Body of pancreas (tissue), 4 donors: ENCODE measurements around the gene TMEFF2. TPM values are rescaled to one million over a fixed set of nuclear protein-coding genes. Genes with fewer than 3 reads are reported as not detected.

Experiments used
- ATAC-seq: fragments of 150-250 bp; one replicate; pipeline ENCODE4 v1.9.1; 2016
- DNase-seq, 4 donors: peaks; one replicate each; pipeline ENCODE4 v3.0.0-alpha.2; 2019
- H3K27ac ChIP-seq, 4 donors: fragments of 200-600 bp; sonication (generic); 1 replicate in 3 of 4; 2 replicates in 1 of 4; pipeline versions ENCODE4 v1.5.1 to v1.6.1; 2016 to 2019; ENCODE audit warnings: mild to moderate bottlenecking in 1 of 4, mixed read lengths in 1 of 4, moderate library complexity in 1 of 4
- H3K27me3 ChIP-seq, 2 donors: fragments of 200-600 bp; sonication (generic); one replicate each; pipeline ENCODE4 v1.6.0; 2016; ENCODE audit warnings: mild to moderate bottlenecking in 1 of 2
- H3K36me3 ChIP-seq, 2 donors: fragments of 200-600 bp; sonication (generic); replicated peaks in 1 of 2; 2 replicates each; pipeline ENCODE4 v1.5.1; 2016; ENCODE audit warnings: low read depth in 2 of 2; ENCODE audit not compliant: insufficient read depth in 1 of 2
- H3K4me1 ChIP-seq: fragments of 200-600 bp; sonication (generic); one replicate; pipeline ENCODE4 v1.6.0; 2016
- H3K4me3 ChIP-seq, 2 donors: fragments of 200-600 bp; sonication (generic); 1 replicate in 1 of 2; 2 replicates in 1 of 2; pipeline ENCODE4 v1.5.1; 2016 to 2019
- H3K9me3 ChIP-seq, 3 donors: fragments of 200-600 bp; sonication (generic); 1 replicate in 2 of 3; 2 replicates in 1 of 3; pipeline ENCODE4 v1.5.1; 2016
- CTCF ChIP-seq, 7 experiments: fragments of 450-650 bp in 4 of 7; fragments of 200-600 bp in 3 of 7; sonication (generic) in 3 of 7; IDR thresholded peaks; one replicate each; pipeline ENCODE4 v1.5.1; 2016 to 2019; ENCODE audit warnings: antibody characterized with exemption in 7 of 7
- POLR2A ChIP-seq, 3 donors: fragments of 450-650 bp; IDR thresholded peaks; one replicate each; pipeline ENCODE4 v1.6.1; 2016; ENCODE audit warnings: antibody characterized with exemption in 3 of 3, mild to moderate bottlenecking in 2 of 3
- WGBS, 2 donors: methylation state at CpG; one replicate each; pipeline ENCODE4 v1.1.5; 2017; 5-methylcytosine and 5-hydroxymethylcytosine counted together
- intact Hi-C: fragments of 100-400 bp; cut with DNase I; formaldehyde crosslinking; loops from one replicate; pipeline ENCODE4 v1.15.1; 2023
- total RNA-seq, 2 donors: library from RNA; depleted of rRNA; stranded (reverse); fragments of >200 nt; gene quantifications; one replicate each; pipeline ENCODE4 v1.1.0, GENCODE V29; 2016

The TMEFF2 gene
- total RNA-seq, 2 donors from 2014 or later: not detected

GRCh38 chr2:191965733-191966132 lies 229.0 kb downstream of the TMEFF2 start:
- H3K27me3 ChIP-seq: no peaks in the 10 kb centered on the region
- H3K9me3 ChIP-seq: no peaks in the 10 kb centered on the region
- intact Hi-C loops: no loop called here
- H3K4me1 ChIP-seq: no peaks in the 10 kb centered on the region
- TF ChIP-seq CTCF (IDR thresholded peaks at IDR 0.05): no peak
- TF ChIP-seq POLR2A (IDR thresholded peaks at IDR 0.05): no peak
- no peaks in the 10 kb centered on the region for H3K36me3 ChIP-seq
- no peak overlapping the region for H3K27ac ChIP-seq
- ATAC-seq (no peak), DNase-seq (no peak)
- WGBS, 2 donors: 70 to 72% methylated on average over 4 of the region's 4 CpGs
- H3K4me3 ChIP-seq: no peak overlapping the region

- WGBS, 2 donors: 40 to 43% methylated on average over 1 of the region's 1 CpG
Observed at GRCh38 chr2:191961556-191961955, 233.2 kb downstream of the TMEFF2 start.

GRCh38 chr2:191959209-191959608 lies 235.5 kb downstream of the TMEFF2 start:
- Histone ChIP-seq H3K27ac (no peak overlapping the region), H3K27me3 (no peaks in the 10 kb centered on the region), H3K4me1 (no peaks in the 10 kb centered on the region), H3K4me3 (no peak overlapping the region), H3K36me3 (no peaks in the 10 kb centered on the region), H3K9me3 (no peaks in the 10 kb centered on the region)
- DNase-seq: no peak
- TF ChIP-seq POLR2A (IDR thresholded peaks at IDR 0.05): no peak
- no peak for TF ChIP-seq CTCF (IDR thresholded peaks at IDR 0.05)
- intact Hi-C loops: no loop called here
- ATAC-seq: no peak

More at GRCh38 chr2:191961556-191961955, 233.2 kb downstream of the TMEFF2 start:
- TF ChIP-seq POLR2A (IDR thresholded peaks at IDR 0.05) (no peak), CTCF (IDR thresholded peaks at IDR 0.05) (no peak)
- Histone ChIP-seq H3K4me3 (no peak overlapping the region), H3K4me1 (no peaks in the 10 kb centered on the region), H3K36me3 (no peaks in the 10 kb centered on the region), H3K9me3 (no peaks in the 10 kb centered on the region), H3K27me3 (no peaks in the 10 kb centered on the region), H3K27ac (no peak overlapping the region)
- ATAC-seq (no peak), DNase-seq (no peak)
- intact Hi-C loops: no loop called here

GRCh38 chr2:191957996-191958860 lies 236.5 kb downstream of the TMEFF2 start:
- Histone ChIP-seq H3K36me3 (no peaks in the 10 kb centered on the region), H3K4me1 (no peaks in the 10 kb centered on the region), H3K27me3 (no peaks in the 10 kb centered on the region), H3K4me3 (no peak overlapping the region), H3K9me3 (no peaks in the 10 kb centered on the region), H3K27ac (no peak overlapping the region)
- TF ChIP-seq POLR2A (IDR thresholded peaks at IDR 0.05): no peak
- TF ChIP-seq CTCF (IDR thresholded peaks at IDR 0.05): no peak
- no peak for ATAC-seq
- no peak for DNase-seq
- 37 to 47% methylated on average over 7 of the region's 7 CpGs for WGBS, 2 donors
- intact Hi-C loops: no loop called here

- DNase-seq (no peak), ATAC-seq (no peak)
- H3K27ac ChIP-seq: no peak overlapping the region
- intact Hi-C loops: no loop called here
- no peaks in the 10 kb centered on the region for H3K27me3 ChIP-seq
- H3K36me3 ChIP-seq: no peaks in the 10 kb centered on the region
- WGBS, 2 donors: 42 to 47% methylated on average over 2 of the region's 2 CpGs
- no peak for TF ChIP-seq POLR2A (IDR thresholded peaks at IDR 0.05)
- no peak for TF ChIP-seq CTCF (IDR thresholded peaks at IDR 0.05)
- no peaks in the 10 kb centered on the region for H3K9me3 ChIP-seq
- no peaks in the 10 kb centered on the region for H3K4me1 ChIP-seq
- H3K4me3 ChIP-seq: no peak overlapping the region
Observed at GRCh38 chr2:191954451-191954850, 240.3 kb downstream of the TMEFF2 start.
